HEK293T (cell line): ENCODE measurements around the gene ALK.

ENCODE experiments used
- CTCF ChIA-PET: fragments of 350-600 bp; formaldehyde crosslinking; extraction: SDS; loops from one replicate; lab custom pipeline; 2021; ENCODE audit warnings: antibody characterized with exemption, inconsistent platforms; lab: Yijun Ruan, JAX
- POLR2A ChIA-PET: fragments of 350-600 bp; formaldehyde crosslinking; extraction: SDS; loops from one replicate; lab custom pipeline; 2020; ENCODE audit warnings: antibody characterized with exemption, inconsistent platforms; lab: Yijun Ruan, JAX
- DNase-seq: peaks from one replicate; pipeline ENCODE4 v3.0.0; 2012; ENCODE audit warnings: mixed read lengths; ENCODE audit errors: extremely low spot score
- ARNT ChIP-seq: fragments of 450-650 bp; IDR thresholded peaks from 2 replicates; pipeline ENCODE4 v1.6.1; 2017; ENCODE audit warnings: mild to moderate bottlenecking
- BHLHE40 ChIP-seq: fragments of 450-650 bp; IDR thresholded peaks from 2 replicates; pipeline ENCODE4 v1.6.1; 2016; ENCODE audit warnings: mild to moderate bottlenecking, moderate library complexity, borderline replicate concordance
- CTBP1 ChIP-seq: fragments of 450-650 bp; IDR thresholded peaks from 2 replicates; pipeline ENCODE4 v1.6.1; 2016; ENCODE audit warnings: borderline replicate concordance
- ELF4 ChIP-seq: fragments of 450-650 bp; IDR thresholded peaks from 2 replicates; pipeline ENCODE4 v1.6.1; 2017; ENCODE audit warnings: antibody characterized with exemption
- FOXA1 ChIP-seq: fragments of 450-650 bp; IDR thresholded peaks from 2 replicates; pipeline ENCODE4 v1.6.1; 2016; ENCODE audit warnings: mild to moderate bottlenecking
- FOXK2 ChIP-seq: fragments of 450-650 bp; IDR thresholded peaks from 2 replicates; pipeline ENCODE4 v1.6.1; 2016; ENCODE audit warnings: mild to moderate bottlenecking
- FOXM1 ChIP-seq: fragments of 450-650 bp; IDR thresholded peaks from 2 replicates; pipeline ENCODE4 v1.6.1; 2017; ENCODE audit warnings: mild to moderate bottlenecking, borderline replicate concordance
- HDGF ChIP-seq: fragments of 450-650 bp; IDR thresholded peaks from 2 replicates; pipeline ENCODE4 v1.6.1; 2017; ENCODE audit warnings: antibody characterized with exemption, borderline replicate concordance
- L3MBTL2 ChIP-seq: fragments of 450-650 bp; conservative IDR thresholded peaks from 2 replicates; pipeline ENCODE4 v1.6.1; 2016; ENCODE audit warnings: mild to moderate bottlenecking
- LEF1 ChIP-seq: fragments of 450-650 bp; IDR thresholded peaks from 2 replicates; pipeline ENCODE4 v1.6.1; 2017; ENCODE audit warnings: mild to moderate bottlenecking, borderline replicate concordance
- NFRKB ChIP-seq: fragments of 450-650 bp; IDR thresholded peaks from 2 replicates; pipeline ENCODE4 v1.6.1; 2016; ENCODE audit warnings: mild to moderate bottlenecking, moderate library complexity
- PKNOX1 ChIP-seq: fragments of 450-650 bp; IDR thresholded peaks from 2 replicates; pipeline ENCODE4 v1.6.1; 2016
- SP1 ChIP-seq: fragments of 450-650 bp; IDR thresholded peaks from 2 replicates; pipeline ENCODE4 v1.6.1; 2017
- SUZ12 ChIP-seq: fragments of 450-650 bp; IDR thresholded peaks from 2 replicates; pipeline ENCODE4 v1.6.1; 2016; ENCODE audit warnings: mild to moderate bottlenecking
- TARDBP ChIP-seq: fragments of 450-650 bp; IDR thresholded peaks from 2 replicates; pipeline ENCODE4 v1.6.1; 2016
- ZNF384 ChIP-seq: fragments of 450-650 bp; IDR thresholded peaks from 2 replicates; pipeline ENCODE4 v1.6.1; 2016

The ALK gene

GRCh38 chr2:29443151-29443550 lies 478.2 kb downstream of the ALK start:
- no peak for DNase-seq
- no peak for TF ChIP-seq CTBP1
- ChIA-PET CTCF (no interaction called here), POLR2A (no interaction called here)

DNA sequence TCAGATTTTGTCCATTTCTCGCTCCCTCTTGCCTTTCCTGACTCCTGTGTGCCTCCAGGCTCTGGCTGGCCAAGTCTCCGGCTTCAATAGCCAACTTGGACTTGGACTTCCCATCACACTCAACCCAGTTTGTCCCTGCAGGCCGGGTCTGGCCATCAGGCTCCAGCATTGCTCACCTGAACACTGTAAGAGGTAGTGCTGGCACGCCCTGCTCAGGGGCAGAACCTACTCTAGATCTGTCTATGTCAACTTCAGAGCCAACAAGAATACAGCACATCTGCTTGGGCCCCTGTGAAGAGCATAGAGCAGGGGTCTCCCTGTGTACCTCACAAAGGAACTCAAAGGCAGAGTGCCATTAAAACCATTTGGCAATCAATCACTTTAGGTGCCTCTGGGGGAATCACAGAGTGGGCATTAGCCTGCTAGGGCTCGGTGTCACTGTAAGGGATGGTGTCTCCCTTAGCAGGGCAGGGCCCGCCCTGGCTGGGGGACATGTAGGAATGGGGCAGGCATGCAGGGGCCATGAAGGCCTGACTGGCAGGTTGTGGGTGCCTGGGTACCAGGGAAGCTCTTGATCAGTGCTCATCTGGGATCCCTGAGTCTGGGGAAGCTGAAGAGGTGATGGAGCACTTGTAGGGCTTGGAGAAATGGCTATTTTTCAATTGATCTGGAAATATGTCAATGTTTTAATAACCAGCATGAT lies 480.3 kb downstream of the ALK start:
- TF ChIP-seq L3MBTL2 (no peak), SP1 (no peak), PKNOX1 (no peak), NFRKB (no peak), SUZ12 (no peak), HDGF (no peak), BHLHE40 (no peak)
- ChIA-PET CTCF (no interaction called here), POLR2A (no interaction called here)
- no peak for DNase-seq

DNA sequence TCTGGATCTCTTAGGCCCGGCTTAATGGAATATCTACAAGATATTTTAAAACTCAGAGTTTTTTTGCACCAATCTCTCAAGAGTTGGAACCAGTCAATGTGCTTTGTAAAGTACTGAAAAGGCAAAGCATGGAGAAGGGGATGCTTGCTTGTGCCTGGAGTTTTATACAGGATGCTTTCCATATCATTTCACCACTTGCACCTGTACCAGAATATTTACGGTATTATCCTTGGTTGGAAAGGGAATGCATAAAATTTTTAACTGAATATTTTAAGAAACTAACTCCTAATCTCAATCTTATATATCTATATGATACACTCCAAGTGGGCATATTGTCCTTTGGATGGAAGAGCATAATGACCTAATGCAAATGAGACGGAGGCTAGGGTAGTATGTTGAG lies 487.5 kb downstream of the ALK start:
- ChIA-PET CTCF (no interaction called here), POLR2A (no interaction called here)
- no peak for DNase-seq
- no peak for TF ChIP-seq BHLHE40
- no peak for TF ChIP-seq ELF4
- TF ChIP-seq FOXA1: no peak
- no peak for TF ChIP-seq SP1
- no peak for TF ChIP-seq ZNF384
- no peak for TF ChIP-seq FOXM1
- no peak for TF ChIP-seq ARNT
- no peak for TF ChIP-seq TARDBP
- no peak for TF ChIP-seq CTBP1
- no peak for TF ChIP-seq SUZ12
- no peak for TF ChIP-seq LEF1

DNA sequence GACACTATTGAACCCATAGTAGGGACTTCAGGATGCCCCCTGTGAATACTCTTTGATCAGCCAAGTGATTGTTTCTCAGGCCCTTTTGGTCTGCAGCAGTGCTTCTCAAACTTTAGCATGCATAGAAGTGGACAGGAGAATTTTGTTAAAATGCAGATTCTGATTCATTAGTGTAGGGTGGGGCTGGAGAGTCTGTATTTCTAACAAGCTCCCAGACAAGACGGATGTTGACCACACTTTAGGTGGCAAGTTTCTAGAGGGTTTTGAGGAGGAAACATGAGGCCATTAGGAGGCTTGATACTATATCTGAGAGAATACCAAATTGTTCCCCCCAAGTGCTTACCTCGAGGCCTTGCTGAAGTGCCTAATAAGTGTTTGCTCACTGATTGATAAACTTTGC lies 488.3 kb downstream of the ALK start:
- no peak for DNase-seq
- ChIA-PET CTCF (no interaction called here), POLR2A (no interaction called here)
- TF ChIP-seq BHLHE40: no peak
- TF ChIP-seq HDGF: no peak
- no peak for TF ChIP-seq ARNT

- no peak for DNase-seq
- TF ChIP-seq ARNT (no peak), L3MBTL2 (no peak), FOXA1 (no peak), FOXK2 (no peak), FOXM1 (no peak), SP1 (no peak), NFRKB (no peak), LEF1 (no peak), BHLHE40 (no peak)
- POLR2A ChIA-PET: no interaction called here
- CTCF ChIA-PET: no interaction called here
Measured at GRCh38 chr2:29431485-29431884, 489.9 kb downstream of the ALK start.

- TF ChIP-seq FOXM1 (no peak), HDGF (no peak), L3MBTL2 (no peak), NFRKB (no peak), TARDBP (no peak), FOXK2 (no peak), SUZ12 (no peak), LEF1 (no peak), PKNOX1 (no peak), FOXA1 (no peak), BHLHE40 (no peak), ARNT (no peak), SP1 (no peak), ELF4 (no peak), CTBP1 (no peak)
- ChIA-PET POLR2A (no interaction called here), CTCF (no interaction called here)
- DNase-seq: no peak
Measured at GRCh38 chr2:29430382-29431112, 490.8 kb downstream of the ALK start.

DNA sequence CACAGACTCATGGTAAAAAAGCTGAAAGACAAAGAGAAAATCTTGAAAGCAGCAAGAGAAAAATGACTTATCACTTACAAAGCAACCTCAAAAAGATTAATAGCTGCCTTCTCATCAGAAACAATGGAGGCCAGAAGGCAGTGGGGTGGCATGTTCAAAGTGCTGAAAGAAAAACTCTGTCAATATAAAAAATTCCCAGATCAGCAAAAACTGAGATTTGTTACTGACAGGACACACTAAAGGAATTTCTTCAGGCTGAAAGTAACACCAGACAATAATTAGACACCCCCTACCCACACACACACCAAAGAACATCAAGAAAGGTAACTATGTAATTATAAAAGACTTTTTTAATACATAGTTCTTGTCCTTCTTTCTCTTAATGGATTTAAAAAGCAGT lies 495.0 kb downstream of the ALK start:
- ChIA-PET POLR2A (interaction anchor here (0.6 kb wide), 1 partner anchor 313 kb away, joined by 3 read pairs; no protein-coding TSS in a partner anchor), CTCF (no interaction called here)
- no peak for DNase-seq
- TF ChIP-seq NFRKB: no peak
- TF ChIP-seq HDGF: no peak
- TF ChIP-seq FOXA1: no peak

DNA sequence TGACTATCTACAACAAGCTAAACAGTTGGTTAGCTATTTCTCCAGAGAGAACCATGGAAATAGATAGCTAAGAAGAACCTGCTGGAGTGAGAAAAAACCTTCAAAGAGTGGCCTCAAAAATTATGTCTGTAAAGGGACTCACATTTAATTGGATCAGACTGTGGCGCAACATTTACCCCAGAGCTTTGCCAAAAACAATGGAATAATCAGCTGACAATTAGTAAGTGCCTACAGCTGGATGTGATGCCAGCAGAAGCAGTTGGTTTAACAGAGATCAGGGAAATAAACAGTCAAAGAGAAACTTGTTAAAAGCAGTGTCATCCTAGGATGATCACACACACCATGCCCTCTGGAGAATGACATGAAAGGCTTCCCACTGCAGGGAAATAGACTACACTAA lies 495.5 kb downstream of the ALK start:
- DNase-seq: no peak
- ChIA-PET CTCF (no interaction called here), POLR2A (interaction anchor here (0.6 kb wide), 1 partner anchor 313 kb away, joined by 3 read pairs; no protein-coding TSS in a partner anchor)
- TF ChIP-seq ELF4: no peak
- no peak for TF ChIP-seq SUZ12
